Stimulated activated CD4-positive, alpha-beta T cell treated with anti-CD3 and anti-CD28 coated beads, Interleukin-15, amount 100 ng/mL, for 48 hours (primary cell): ENCODE results near the gene KLK12.

Experiments used
- DNase-seq, 2 donors: peaks; one replicate each; pipeline ENCODE4 v3.0.0-alpha.2; 2020; ENCODE audit warnings: low read depth in 2 of 2

The KLK12 gene, protein sequence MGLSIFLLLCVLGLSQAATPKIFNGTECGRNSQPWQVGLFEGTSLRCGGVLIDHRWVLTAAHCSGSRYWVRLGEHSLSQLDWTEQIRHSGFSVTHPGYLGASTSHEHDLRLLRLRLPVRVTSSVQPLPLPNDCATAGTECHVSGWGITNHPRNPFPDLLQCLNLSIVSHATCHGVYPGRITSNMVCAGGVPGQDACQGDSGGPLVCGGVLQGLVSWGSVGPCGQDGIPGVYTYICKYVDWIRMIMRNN

DNA sequence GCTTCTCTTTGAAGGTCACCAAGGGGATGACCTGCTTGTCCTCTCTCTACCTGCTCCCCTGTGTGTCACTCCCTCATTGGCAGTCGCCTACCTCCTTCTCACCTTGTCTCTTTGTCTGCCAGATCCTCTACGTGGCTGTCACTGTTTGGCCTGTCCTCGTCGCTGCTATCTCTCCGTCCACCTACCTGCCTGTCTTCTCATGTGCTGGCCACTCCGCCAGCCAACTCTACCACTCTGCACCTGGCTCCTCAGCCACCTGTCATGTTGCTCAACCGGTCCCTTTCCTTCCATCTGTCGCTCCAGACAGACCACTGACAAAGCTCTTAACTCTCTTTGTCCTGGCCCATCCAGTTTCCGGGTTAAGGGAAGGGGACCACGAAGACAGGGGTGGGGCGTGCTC, at the start of gene KLK12:
Gene KLK12 (minus strand): TSS at position 299 of the 400 bp plus-strand sequence. CDS start 381 bp downstream, outside the sequence.
- DNase-seq, result no peak

DNA sequence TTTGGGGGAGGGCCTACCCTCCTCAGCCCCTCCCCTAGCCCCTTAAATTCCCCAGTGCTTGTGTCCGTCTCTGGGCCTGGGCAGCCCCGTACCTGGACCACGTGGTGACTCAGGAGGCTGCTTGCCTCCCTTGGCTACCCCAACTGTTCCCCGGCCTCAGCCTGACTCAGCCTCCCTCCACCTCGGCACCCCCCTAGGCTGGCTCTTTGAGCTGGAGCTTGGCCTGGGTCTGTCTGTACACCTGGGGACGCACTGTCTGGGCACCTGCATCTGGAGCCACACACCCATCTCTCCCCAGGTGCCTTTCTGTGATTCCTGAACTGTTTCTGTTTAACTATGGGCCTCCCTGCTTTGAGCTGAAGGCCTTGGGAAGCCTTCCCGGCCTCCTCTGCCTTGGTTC, 49.7 kb upstream of the KLK12 start:
- DNase-seq, result no peak

DNA sequence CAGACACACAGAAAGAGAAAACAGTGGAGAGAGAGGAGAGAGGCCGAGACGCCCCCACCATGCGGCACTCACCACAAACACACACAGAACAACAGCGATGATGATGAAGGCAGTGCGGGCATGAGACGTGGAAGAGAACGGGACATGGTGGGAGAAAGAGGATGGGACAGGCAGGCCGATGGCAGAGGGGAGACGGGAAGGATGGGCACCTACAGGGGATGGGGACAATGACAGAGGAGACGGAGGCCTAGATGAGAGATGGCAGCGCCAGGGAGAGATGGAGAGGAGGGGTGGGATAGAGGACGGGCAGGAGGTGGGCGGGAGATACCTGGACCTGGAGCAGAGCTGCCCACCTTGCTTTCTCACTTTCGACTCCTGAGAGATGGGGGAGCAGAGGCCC, 49.0 kb upstream of the KLK12 start:
- DNase-seq, result no peak

DNA sequence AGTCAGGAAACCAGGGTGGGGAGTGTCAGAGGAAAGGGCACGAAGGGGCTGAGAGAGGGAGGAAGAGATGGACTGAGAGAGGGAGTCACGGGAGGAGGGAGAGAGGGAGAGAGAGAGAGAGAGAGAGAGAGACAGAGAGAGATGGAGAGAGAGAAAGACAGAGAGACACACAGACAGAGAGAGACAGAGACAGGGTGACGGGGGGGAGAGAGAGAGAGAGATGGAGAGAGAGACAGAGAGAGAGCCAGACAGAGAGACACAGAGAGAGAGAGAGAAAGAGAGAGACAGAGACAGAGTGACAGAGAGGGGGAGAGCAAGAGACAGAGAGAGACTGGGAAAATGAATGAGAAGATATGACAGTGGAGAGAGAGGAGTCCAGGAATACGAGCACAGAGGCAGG, 48.4 kb upstream of the KLK12 start:
- DNase-seq, result no peak

DNA sequence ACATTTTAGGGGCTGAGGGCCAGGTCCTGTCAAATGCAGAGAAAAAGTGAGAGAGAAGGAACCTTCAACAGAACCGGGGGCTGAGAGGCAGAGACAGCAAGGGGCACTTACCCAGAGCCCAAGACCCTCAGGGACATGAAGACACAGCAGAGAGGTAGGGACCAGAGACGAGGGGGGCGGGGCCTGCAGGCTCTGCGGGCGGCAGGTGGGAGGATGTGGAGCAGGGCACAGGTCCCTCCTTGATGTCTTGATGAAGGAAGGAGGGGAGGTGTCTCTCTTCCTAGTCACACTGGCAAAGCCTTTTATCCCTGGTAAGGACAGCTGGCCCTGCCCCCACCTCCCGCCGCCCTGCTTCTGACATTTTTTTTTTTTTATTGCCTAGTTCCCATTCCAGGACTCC, 47.8 kb upstream of the KLK12 start, which contains the start of gene KLK14:
Gene KLK14 (minus strand): TSS at position 277 of the 400 bp plus-strand sequence. CDS start 273 bp downstream, at position 4.
- DNase-seq, result no peak

DNA sequence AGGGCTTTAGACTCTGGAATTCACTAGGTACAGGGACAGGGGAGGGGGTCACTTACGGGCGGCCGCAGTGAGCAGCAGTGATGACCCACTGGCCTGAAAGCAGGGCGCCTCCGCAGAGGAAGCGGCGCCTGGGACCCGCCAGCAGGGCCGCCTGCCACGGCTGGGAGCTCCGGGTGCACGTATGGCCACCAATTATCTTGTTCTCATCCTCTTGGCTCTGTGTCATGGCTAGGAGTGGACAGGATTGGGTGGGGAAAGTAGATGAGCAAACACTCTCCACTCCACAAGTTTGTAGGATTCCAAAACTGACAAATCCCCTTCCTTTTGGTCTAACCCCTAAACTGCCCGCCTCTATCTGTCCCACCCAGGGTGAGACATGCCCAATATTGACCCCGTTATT, 46.7 kb upstream of the KLK12 start:
- no peak for DNase-seq

DNA sequence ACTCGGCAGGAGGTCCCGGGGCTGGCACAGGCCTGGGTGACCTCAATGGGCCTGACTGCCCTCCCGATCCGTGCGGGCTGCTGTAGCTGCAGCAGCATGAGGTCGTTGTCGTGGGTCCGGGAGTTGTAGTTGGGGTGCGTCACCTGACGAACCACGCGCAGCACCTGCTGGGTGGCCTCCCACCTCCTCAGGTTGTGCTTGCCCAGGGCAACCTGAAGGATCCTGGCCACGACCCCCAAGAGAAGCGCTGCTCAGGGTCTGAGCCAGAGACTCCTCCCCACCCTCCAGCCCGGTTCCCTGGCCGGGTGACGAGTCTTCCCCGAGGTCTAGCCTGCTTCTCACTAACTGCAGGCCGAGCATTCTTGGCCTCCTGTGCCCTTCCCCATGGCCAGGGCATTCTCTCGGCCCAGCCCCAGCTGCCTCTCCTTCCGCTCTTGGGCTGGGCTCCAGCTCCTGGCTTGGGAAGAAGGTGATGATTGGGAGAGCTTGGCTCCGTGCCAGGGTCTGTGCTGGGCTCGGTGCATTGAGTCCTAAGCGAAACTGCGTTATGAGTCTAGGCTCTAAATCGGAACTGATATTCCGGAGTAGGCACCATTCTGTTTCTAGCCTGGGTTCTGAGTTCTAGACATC, 44.8 kb upstream of the KLK12 start:
- no peak for DNase-seq

DNA sequence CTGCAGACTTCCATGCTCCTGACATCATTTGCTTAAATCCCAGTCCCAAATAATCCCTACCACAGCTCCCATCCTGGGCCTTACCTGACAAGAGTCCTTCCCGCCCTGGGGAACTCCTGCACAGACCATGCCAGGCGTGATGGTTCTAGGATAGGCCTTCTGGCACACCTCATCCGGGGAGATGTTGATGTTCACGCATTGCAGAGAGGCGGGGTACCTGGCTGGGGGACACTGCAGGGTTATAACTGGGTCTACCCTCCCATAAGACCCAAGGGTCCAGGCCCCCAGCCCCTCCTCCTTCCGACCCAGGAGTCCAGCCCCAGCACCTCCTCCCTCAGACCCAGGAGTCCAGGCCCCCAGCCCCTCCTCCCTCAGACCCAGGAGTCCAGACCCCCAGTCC, 43.9 kb upstream of the KLK12 start:
- no peak for DNase-seq

DNA sequence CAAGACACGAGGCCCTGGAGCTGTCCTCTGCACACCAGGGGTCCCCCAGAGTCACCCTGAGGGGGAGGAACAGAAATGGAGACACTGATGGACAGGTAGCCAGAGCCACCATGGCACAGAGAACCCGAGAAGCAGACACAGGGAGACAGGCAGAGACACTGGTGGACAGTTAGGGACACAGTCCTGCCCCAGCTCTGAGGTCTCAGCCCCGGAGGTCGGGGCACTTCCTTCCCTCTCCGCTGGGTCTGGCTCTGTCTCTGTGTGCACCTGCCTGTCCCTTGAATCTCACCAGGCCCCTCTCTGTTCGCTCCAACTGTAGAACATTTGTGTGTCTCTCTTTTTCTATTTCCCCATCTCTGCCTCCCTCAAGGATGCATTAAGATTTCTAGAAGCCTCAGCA, 43.3 kb upstream of the KLK12 start:
- no peak for DNase-seq

DNA sequence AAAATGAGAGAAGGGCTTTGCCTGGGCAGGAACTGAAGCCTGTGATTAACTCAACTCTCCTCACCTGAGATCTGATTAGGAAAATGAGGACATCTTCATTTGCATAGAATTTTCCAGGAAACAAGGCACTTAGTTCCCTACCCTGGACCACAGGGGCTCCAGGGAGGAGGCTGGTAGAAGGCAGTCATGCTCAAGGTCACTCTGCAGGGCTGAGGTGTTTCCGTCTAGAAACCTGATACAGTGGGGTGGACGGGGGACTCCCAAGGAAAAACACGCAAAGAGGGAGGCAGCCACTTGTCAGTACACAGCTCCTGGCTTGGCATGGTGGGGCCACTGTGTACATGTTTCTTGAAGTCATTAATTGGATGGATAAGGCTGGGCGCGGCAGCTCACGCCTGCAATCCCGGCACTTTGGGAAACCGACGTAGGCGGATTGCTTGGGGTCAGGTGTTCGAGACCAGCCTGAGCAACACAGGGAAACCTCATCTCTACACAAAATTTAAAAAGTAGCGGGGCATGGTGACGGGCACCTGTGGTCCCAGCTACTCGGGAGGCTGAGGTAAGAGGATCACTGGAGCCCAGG, 41.9 kb upstream of the KLK12 start:
- no peak for DNase-seq

DNA sequence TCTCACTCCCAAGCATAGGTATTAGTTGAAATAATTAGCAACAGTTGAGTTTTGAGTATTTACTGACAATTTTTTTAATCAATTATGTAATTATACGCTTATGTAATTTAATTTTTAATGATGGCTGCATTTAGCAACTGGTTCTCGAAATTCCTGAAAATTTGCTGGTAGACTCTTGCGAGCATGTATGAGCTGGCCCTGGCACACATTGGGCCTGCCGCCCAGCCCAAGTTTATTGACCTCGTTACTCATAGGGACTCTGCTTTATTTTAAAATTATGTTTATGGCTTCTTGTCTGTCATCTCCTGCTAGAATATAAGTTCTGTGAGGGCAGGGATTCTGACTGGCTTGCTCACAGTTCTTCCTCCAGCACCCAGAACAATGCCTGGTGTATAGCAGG, 41.2 kb upstream of the KLK12 start:
- no peak for DNase-seq

DNA sequence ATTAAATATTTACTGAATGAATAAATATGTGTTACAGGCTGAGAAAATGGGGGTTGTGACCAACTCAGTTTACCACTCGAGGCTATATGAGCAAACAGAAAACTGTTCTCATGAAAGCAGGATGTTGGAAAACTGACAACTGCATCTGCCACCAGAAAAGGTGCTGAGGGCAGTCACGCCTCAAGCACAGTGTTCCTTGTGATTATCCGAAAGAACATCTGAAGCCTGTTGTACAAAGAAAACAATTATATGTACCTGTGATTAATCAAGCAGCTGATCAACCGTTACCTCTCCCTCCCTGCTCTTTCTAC, 36.2 kb upstream of the KLK12 start:
- no peak for DNase-seq

DNA sequence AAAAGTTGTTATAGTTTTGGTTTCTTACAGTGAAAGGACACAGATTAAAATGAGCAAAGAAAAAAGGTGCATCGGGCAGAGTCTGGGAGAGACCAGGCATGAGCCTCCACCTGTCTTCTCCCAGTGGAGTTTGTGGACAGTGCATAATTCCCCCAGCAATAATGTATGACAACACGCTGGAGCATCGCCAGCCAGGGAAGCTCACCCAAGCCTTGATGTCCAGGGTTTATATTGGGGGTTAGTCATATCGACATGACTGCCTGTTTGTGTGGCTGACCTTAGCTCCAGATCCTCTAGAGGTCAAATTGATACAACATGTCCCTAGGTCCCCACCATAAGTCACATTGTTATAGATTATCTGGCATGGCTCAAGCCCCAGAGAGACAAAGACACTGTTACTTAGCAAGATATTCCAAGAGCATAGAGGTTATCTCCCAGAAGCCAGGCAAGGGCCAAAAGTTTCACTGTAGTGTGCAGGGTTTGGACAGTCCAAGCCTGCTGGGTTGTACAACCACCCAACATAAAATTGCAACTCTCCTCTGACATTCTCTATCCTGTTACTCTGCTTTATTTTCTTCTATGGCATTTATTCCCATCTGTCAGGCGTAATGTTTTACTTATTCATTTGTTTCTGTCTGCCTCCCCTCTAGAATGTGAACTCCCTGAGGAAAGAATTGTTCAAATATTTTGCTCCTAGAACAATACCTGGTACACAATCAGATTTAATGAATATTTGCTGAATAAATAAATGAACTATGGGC, 35.7 kb upstream of the KLK12 start:
- no peak for DNase-seq

DNA sequence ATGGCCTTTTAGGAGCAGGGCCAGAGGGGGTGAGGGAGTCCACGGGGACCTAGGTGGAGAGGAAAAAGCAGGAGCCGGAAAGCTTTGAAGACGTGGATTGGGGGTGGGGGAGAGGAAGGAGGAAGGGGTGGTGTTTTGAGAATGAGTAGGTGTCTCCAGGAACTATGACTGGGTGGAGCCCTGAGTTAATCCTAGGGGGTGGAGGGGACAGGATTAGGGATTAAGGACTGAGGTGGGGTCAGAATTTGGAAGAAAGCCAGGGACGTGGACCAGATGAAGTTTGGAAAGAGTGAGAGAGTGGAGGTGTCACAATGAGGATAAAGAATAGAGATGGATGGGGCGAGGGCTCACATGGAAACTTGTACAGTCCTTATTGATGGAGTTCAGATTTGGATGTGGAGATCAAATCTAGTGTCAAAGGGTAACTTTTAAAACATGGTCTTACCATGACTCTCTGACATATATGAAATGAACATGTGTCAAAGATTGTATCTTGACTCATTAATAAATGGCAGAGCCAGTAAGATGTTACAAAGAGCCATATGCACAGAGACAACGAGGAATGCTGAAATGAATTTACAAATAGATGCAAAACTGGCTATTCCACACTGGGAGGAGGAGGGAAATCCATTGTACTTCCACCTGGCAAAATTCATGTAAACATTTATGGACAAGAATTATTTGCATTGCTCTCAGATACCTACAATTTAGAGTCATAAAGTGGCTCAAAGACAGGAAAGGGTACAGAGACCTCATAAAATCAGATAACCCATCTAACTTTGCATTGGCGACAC, 31.8 kb upstream of the KLK12 start:
- DNase-seq, result no peak

DNA sequence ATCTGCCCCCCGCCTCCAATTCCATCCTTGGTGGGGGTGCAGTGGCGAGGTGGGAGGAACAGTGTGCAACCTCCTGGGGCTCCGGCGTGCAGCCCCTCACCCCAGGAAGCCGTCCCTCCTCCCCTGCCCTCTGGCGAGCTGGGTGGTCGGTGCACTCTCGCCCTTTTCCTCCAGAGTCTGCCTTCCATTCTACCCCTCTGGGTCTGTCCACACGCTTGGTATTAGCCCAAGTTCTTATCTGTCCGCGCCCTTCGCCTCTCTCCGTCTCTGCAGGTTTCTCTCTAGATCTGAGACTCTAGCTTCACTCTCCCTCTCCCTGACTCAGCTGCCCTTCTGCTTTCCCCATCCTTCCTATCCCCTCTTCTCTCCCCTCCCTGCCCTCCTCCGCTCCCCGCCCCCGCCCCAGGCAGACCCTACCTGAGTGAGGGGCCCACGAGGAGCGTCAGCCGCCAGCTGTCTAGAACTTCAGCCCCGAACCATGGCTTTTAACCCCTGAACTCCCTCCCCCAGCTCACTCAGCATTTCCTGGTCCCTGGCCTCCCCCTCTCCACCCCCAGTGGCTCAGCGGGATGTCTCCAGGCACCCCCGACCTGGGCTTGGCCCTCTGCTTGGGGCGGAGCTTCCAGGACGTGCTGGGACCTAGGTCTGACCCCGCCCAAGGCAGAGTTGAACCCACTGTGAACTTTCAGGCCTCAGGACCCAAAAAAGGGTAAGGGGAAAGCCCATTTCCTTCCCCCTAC, 30.6 kb upstream of the KLK12 start:
- no peak for DNase-seq

DNA sequence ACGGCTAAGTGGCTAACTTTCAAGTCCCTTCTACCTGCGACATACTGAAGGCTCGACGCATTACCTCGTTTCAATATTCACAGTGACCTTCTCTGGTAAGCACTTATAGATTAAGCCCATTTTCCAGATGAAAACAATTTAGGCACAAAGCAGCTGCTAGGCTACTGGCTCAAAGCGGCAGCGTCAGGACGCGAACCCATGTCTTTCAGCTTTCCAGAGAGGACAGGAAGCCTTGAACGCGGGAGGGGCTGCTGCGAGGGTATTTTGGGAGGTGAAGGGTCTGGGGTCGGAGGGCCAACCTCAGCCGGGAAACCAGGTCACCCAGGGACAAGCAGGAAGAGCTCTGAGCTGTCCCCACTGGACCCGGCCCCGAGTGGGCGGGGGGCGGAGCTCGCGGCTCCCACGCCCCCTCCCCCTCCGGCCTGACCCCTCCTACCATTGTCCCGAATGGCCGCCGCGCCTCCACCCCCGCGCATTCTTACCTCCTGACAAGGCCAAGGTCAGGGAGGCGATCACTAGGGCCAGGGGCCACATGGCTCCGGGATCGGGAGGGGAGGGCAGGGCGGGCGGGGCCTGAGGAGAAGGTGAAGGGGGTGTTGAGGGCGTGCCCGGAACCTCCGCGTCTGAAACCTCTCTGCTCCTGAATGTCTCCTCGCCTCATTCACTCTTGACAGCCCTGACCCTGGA, 29.9 kb upstream of the KLK12 start, which contains the start of gene KLK13:
Gene KLK13 (minus strand): TSS at position 559 of the 687 bp plus-strand sequence. CDS start 25 bp downstream, at position 534.
- no peak for DNase-seq

DNA sequence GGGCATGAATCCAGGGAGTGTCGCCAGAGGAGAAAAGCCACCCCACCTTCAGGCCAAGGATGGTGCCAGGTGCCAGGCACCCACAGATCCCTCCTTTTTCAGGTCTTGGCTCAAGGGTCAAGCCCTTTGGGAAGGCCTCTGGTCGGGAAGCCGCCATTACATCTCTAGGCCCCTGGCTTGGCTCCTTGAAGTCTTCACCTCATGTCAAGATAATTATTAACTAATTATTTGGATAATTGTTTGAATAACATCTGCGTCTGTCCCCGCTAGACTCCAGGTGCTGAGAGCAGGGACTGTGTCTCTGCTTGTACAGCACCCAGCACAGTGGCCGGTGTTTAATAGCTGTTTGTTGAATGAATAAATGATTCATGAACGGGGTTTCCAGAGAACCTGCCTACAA, 28.9 kb upstream of the KLK12 start:
- no peak for DNase-seq

DNA sequence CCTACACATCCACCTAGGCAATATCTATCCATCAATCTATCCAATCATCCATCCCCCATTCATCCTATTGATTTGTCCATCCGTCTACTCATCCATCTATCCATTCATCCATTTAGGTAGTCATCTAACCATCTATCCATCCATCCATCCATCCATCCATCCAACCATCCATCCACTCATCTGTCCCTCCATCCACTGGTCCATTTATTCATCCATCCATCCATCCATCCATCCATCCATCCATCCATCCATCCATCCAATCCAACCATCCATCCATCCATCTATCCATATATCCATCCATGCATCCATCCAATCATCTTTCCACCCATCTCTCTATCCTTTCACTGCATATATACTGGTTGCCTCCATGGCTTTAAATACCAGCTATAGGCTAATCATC, 26.2 kb upstream of the KLK12 start:
- no peak for DNase-seq

DNA sequence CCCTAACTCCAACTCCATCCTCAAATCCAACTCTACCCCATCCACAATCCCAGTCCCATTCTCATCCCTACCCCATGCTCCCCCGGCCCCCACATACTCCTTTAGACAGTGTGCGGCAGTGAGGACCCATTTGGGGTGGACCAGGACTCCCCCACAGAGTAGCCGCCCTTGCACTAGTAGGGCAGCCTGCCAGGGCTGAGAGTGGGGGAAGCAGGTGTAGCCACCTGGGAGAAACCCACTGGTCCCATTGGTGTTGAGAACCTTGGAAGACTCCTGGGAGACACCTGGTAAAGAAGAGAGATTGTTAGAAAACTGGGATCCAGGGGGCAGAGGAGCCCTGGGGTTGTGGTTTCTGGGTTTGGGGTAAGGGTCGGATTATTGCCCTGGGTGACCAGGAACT, 25.5 kb upstream of the KLK12 start:
- DNase-seq, result no peak

DNA sequence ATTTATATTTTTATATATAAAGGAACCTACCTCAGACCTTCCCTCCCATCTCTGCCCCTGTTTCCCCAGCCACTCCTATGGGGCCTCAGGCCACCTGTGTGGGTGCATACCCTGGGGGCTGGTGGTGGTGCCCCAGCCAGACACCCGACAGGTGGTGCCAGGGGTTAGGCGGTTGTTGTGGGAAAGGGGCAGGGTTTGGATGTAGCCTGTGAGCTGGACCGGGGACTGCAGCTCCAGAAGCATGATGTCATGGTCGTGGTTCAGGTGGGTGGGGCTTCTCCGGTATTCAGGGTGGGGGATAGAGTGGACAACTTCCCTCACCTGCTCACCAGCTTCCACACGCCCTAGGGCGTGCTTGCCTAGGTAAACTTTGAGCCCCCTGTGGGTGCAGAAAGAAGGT, 24.9 kb upstream of the KLK12 start:
- DNase-seq, result no peak

DNA sequence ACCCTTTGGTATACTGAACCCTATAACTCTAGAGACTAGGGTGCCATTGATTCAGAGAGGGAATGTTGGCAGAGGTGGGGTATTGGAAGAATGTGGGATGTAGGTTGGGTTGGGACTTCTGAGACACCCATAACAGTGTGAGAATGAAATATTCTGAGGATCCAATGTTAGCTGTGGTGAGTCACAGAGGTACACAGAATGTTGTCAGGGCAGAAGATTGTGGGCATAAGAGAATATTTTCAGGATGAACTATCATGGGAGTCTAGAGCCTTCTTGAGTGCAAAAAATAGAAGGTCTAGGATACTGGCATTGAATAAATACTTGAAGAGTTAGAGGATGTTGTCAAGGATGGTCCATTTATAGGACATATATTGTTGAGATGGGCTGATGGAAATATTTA, 21.1 kb upstream of the KLK12 start:
- DNase-seq, result no peak
